Right lobe of liver (tissue), 4 donors: Measurements from ENCODE around the gene ST3GAL2.

ENCODE experiments used
- CTCF ChIP-seq, 4 donors: fragments of 200-600 bp in 3 of 4; fragments of 450-650 bp in 1 of 4; IDR thresholded peaks; one replicate each; pipeline versions ENCODE4 v1.5.1 to v1.8.0; 2016 to 2022; ENCODE audit warnings: antibody characterized with exemption in 4 of 4, mild to moderate bottlenecking in 2 of 4
- POLR2A ChIP-seq: fragments of 450-650 bp; IDR thresholded peaks from one replicate; pipeline ENCODE4 v1.6.1; 2017; ENCODE audit warnings: antibody characterized with exemption, mild to moderate bottlenecking
- donor health status: DM: no; HTN: no; CAD: no.
- donor health status: DM: no; HTN: no; CAD: no.
- donor health status: DM: no; HTN: yes; CAD: no.

GRCh38 chr16:70392606-70393005 lies 46.3 kb downstream of the ST3GAL2 start:
- TF ChIP-seq POLR2A (no peak), CTCF (IDR thresholded peaks at IDR 0.05) (no peak)
